Smooth muscle cell of the brain vasculature (primary cell): ENCODE data around the gene FANCI.

ENCODE experiments used
- DNase-seq: peaks from one replicate; pipeline ENCODE4 v3.0.0-alpha.2; 2012; ENCODE audit warnings: low read depth, low spot score

The FANCI gene

DNA sequence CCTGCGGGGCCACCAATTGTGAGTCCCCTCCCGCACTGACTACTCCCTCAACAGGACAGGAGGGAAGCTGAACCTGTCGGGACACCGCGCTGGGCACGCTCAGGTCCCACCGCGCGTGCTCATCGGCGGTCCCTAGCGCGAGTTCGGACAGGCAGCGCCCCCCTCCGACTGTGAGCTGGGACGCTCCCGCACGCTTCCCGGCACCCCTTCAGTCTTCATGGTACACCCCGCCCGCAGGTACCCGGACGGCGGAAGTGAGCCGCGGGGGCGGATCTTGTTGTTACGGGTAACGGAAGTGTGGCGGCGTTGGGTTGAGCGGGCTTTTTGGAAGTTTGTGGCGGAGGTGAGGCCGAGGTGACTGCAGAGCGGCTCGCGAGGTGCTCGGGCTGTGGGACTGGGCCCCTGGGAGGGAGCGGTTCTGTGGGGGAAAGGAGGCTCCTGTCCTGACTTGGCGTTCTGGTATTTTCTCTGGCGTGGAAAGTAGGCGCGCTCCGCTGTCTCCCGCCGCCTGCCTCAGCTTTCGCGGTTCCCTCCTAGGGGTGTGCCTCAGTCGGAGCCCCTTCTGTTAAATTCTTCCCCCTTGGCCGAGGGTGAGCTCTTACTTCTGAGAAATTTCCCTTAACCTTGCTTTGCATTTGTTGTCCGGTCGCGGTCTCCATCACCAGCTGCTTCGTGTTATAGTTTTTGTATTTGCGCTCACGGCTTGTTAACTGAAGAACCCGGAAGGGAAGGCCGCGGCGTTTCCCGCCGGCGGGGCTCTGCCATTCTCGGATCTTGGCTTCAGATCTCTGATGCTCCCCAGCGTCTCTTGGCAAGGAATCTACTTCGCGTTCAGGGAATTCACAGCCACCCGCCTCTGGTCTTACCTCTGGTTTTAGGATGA, at the start of gene FANCI:
FANCI (plus strand) TSS at position 289 of the 883 bp plus-strand sequence. CDS start 3,669 bp downstream, outside the sequence.
- peak; percentile 72 for DNase-seq

DNA sequence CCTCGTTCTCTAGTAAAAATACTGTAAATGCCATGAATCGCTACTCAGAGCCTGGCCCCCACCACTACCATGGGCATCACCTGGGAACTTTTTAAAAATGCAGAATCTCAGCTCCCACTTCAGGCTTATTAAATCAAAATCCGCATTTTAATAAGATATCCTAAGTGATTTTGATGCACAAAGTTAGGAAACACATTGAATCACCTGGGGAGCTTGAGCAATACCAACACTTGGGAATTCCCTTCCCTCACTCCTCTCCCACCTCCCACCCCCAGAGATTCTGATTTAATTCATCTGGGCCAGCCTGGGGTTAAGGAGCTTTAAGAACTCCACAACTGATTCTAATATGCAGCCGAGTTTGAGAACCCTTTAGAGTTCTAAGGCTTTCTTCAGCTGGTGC, 49.2 kb upstream of the FANCI start:
- DNase-seq: no peak

DNA sequence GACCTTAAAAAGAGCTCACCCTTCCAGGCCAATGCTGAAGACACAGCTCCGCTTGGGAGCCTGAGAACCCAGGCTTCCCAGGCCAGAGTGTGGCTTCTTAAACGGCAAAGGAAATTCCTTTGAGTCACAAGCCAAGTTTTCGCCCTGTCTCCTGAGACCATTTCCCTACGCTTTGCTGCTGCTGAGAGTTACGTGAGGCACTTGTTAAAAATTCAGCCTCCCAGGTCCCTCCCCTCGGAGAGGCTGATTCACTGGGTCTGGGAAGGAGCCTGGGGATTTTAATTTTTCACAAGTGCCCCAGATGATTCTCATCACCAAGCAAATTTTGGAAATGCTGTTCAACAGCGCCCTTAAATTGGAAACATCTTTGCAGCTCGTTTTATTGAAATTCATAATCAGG, 47.9 kb upstream of the FANCI start:
- no peak for DNase-seq

DNA sequence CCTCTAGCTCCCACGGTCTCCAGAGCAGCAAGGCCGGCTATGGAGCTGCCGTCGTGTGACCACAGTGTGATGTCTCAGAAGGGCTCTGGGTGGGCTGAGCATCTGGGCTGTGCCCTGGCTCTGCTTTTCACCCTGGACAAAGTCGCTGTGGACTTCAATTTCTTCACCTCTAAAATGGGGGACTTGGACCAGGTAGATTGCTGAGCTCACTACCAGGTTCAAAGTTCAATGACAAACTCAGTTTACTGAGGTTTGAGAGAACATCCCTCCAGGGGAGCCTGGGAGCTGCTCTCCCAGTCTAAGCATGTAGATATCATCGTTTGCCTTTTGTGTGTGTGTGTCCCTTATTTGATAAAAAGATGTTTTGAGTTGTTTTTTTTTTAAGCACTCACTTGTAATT, 47.5 kb upstream of the FANCI start:
- no peak for DNase-seq

DNA sequence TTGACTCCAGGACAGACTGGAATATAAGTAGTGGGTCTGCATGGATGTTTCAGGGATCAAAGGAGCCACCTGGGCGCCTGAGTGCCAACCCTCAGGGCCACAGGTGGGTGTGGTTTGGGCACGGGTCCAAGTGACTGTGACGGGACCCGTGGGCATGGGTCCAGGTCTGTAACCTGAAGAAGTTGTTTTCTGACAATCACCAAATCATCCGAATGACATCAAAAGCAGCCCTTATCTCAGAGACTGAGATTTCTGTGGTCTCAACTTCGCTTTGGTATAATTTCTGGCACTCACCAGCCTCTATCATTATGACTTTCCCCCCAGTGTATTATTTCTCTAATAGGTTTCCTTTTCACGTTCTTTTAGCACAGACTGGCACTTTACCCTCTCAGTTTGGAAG, 46.8 kb upstream of the FANCI start:
- no peak for DNase-seq

DNA sequence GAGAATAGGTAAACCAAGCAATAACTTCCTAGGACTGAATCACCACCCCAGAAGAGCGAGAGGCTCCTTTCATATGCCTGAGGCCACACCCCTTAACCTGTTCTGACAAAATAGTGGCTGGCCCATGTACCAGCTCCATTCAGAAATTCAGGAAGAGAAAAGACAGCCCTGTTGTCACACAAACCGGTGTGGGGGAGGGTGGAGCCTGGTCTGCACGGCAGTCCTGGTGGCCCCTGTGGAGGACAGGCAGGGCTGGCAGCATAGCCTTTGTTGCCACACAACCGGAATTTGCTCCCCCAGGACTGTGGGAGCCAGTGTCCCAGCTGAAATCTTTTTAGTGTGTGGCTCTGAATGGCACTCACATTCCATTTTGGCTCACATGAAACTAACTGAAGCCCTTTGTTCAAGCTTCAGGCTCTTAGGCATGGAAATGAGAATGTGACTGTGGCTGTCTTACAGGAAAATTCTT, 46.2 kb upstream of the FANCI start:
- DNase-seq: no peak

DNA sequence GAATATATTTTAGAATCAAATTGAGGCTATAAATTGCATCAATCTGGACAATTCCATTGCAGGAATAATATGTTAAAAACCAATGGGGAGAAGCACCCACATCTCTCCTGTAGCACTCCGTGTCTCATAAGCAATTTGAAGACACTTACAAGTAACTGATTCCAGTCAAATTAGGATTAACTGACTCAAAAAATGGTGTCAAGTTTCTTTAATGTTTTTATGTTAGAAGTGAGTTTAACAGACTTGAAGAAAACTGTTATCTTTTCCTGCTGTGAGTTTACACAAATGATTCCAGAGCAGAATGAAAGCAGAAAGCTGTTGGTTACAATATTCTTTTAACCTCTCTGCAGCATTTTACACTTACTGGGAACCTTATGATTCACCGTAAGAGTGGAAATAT, 45.6 kb upstream of the FANCI start:
- DNase-seq: no peak

DNA sequence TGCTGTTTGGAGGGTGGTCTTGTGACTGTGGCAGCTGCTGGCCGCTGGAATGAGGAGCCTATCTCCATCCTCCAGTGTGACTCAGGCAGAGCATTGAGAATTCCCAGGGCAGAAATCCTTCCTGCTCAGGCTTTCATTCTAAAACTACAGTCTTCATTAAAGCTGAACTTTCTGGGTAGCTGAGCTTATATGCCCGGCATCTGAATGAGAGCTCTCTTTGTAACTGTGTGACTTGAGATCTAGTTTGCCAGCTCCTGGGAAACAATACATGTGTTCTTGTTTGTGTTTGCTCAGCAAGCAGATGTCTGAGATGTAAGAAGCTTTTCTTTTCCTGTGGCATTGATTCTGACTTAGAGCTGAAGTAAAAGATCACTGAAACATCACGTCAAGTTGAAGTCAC, 44.8 kb upstream of the FANCI start:
- no peak for DNase-seq

DNA sequence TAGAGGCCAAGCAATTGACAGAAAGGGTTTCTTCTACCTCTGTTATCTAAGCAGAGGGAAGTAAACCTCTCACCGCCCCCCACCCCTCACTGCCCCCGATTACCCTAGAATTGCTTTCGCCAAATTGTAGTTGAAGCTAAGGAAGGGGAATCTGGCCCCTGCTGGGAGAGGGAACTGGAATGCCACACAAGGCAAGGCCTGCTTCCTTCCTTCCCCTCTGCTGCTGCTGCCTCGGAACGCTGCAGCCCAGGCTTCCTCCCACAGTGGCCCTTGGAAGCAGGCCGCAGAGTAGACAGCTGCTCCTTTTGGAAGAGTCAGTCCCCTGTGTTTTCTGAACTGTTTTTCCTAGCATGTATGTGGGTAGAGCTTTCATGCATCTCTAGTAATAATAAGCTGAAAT, 44.0 kb upstream of the FANCI start:
- no peak for DNase-seq

DNA sequence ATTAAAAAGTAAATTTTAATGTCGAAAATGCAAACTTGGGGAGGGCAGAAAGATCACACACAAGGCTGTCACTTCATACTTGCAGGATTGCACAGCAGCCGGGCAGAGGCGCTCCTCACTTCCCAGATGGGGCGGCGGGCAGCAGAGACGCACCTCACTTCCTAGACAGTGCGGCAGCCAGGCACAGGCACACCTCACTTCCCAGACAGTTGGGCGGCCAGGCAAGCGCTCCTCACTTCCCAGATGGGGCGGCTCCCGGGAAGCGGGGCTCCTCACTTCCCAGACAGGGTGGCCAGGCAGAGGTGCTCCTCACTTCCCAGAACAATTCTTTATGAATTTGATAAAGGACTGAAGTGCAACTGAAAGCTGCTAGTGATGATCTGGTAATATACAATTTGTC, 43.6 kb upstream of the FANCI start:
- no peak for DNase-seq

DNA sequence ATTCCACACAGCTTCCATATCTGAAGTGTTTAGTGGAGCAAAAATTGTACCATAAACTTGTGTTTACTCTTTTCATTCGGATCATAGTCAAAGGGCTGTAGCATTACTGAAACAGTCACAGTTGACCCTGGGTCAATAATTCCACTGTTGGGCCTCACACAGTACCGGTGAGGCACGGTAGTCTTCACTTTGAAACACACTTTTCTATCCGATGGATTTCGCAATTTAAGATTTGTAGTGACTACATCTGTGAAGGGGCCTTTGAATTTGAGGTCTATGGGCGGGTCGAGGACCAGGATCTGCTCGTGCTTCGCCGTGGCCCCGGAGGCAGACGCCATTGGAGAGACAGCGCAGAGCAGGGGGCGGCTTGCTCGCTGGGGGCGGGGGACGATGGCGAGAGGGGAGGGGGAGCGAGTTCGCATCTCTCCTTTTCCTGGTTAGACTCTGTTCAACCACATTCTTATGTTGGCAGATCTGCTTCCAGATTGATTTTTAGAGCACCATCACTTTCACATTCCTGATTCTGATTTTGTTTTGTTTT, 42.2 kb upstream of the FANCI start:
- no peak for DNase-seq

DNA sequence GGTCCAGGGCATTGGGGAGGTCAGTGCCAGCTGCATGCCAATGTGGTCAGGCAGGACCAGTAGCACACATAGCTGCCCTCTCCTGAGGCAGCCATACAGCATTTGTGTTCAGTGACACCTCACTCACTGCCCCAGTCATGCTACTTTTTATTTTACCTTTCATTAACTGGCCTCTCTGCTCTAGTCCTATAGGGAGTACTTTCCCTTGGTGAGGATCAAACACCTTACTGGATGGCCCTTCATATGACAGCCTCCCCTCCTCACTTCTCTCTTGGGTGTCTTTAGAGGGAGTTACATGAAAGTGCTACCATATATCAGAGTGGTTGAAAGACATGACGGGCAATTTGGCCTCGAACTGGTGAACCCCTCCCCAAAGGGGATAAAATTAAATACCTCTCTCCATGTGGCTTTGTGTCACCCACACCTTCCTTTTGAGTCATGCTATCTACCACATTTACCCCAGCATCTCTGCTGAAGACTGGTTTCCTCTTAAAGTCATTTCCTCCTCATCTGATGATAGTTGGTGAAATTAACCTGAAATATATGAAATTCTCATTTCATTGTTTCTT, 40.0 kb upstream of the FANCI start:
- DNase-seq: no peak

DNA sequence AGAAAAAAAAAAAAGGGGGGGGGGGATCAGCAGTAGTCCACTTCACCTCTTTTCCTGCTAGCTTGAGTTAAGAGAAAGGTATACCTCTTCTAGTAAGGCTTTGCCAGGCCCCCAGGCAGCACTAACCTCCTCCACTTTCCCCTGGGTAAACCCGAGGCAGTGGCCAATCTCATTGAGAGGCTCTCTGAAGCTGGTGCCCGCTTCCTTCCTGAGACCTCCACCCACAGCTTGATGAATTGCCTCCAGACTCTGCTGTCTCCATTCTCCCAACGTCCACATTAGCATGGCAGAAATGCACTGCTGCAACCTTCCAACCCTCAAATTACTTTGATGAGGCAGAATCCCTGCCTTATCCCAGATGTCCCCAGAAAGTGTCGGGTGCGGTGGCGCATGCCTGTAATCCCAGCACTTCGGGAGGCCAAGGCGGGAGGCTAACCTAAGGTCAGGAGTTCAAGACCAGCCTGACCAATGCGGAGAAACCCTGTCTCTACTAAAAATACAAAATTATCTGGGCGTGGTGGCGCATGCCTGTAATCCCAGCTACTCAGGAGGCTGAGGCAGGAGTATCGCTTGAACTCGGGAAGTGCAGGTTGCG, 37.7 kb upstream of the FANCI start:
- DNase-seq: no peak

DNA sequence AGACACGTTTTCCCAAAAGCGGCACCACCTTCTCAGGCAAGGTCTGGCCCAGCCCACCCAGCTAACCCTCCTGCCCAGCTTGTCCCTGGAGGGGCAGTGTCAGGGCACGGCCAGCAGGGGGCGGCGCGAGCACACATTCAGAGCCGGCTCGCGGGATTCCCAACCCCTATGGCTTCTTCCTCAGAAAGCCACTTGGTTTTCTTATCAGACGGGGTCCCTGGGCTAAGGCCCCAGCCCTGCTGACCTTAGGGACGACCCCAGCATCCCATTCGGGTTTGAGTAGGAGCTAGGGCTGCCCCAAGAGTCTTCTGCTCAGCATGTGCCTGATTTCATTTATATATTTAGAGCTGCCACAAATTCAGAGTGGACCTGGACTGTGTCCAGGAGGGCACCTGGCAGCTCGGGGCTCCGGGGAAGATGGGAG, 36.9 kb upstream of the FANCI start:
- DNase-seq: no peak

DNA sequence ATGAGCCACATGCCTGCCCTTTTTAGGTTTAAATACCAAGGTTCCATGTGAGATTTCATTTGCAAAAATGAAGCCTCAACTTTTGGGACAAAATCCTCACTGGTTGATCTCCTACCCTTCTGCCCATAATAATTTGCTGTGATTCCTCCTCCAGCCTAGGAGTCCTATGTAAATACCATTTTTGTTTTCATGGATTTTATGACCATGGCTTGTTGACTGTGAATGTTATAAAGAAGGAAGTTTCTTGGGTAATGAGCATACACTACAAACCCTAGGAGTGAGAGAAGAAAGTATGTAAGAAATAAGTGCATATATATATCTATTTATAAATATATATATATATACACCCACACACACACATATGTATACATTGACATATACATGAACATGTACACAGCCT, 35.5 kb upstream of the FANCI start:
- no peak for DNase-seq

DNA sequence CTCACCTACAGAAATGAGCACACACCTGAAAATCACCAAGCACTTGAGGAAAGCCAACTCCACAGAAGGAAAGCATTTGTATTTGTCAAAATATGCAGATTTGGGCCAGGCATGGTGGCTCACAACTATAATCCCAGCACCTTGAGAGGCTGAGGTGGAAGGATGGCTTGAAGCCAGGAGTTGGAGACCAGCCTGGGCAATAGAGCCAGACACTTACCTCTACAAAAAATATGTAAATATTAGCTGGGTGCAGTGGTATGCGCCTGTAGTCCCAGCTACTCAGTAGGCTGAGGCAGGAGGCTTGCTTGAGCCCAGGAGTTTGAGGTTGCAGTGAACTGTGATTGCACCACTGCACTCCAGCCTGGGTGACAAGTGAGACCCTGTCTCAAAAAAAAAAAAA, 34.7 kb upstream of the FANCI start:
- DNase-seq: no peak

DNA sequence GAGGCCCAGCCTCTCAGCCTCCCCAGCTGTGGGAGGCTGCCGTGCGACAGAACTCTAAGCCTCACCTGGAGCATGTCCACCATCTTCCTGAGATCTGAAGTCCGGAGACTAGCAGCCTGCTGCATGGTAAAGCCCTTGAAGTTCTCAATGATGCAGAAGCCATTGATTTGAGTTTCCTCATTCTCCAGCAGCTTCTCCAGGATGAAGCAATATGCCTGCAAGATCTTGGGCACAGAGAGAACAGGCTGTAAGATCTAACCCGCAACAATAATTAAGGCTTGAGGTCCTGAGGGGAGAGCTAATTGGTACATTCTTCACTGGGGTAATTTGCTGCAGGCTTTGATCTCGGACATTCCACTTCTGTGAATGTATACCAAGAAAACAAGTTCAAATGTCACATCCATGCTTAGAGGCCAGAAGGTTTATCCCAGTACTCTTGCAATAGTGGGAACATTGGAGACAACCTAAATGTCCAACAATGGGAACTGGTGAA, 32.1 kb upstream of the FANCI start:
- DNase-seq: no peak

DNA sequence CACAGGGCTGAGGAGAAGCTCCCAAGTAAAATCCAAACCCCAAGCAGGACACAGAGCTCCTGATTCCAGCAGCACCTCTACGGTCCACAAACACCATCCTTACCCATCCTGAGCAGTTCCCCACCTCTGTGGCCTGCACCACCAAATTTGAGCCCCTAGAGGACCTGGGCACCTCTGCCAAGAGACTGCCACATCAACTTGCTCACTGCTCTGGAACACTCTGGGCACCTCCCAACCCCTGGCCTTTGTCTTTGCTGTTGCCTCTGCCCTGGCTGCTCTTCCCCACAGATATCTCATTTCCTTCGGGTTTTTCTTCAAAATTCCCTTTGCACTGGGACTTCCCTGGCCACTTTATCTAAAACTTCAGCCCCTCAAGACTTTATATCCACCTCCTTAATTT, 28.2 kb upstream of the FANCI start:
- no peak for DNase-seq

DNA sequence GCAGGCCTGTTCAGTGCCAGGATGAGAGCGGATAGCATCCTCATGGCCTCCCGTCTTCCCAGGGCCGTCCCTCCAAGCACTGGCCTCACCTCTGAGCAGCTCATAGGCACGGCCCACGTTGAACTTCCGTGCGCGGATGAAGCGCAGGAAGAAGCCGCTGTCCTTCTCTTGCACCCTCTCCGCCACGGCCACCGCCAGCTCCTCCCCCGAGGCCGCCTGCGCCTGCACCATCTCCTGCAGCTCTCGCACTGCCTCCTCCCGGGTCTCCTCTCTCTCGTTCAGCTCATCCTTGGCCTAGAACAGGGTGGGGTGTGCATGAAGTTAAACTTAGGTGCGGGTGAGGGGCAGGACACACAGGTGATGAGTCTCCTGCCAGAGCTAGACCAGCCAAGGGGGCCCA, 26.7 kb upstream of the FANCI start:
- DNase-seq: no peak

DNA sequence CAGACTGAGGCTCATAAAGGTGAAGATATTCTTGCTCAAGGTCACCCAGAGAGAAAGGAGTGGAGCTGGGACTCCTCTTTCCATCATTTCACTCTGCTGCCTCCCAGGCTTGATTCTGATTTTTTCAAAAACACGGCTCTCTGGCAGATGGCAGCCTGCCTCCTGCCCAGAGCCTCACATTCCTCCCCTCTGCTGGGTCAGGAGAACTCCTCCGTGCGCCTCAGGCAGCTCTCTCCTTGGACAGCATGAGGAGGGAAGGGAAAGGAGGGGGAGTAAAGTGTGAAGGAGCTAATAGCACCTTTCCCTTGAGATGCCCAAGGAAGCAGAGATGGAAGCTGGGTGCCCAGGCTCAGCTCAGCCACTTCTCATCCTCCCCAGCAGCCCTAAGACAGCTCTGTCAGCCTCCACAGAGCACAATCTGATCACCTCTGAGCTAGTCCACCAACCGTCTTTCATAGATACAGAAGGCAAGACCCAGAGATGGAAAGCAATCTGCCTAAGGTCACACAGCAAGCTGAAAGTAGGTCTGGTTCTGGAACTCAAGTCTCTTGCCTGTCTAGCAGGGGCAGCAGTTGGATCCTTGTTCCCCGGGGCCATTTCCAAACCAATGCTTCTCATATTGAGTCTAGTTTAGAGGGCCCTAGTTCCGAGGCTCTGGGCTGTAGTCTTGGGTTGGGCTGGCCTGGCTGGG, 25.9 kb upstream of the FANCI start:
- DNase-seq: no peak

DNA sequence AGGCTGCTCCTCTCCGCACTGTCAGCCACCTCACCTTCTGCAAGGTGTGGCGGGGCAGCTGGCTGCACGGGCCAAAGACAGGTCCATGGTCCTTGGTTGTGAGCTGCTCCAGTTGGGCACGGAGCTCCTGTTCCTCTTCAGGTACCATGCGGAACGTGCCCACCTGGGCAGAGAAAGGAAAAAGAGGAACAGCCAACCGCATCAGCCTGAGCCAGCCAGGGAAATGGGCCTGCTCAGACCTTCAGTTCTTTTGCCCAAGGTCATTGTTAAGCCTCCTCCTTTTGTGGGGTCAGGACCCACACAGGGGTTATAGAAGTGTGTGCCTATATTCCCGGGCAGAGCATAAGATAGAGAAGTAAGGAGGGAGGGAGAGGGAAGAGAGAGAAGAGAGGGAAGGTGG, 25.2 kb upstream of the FANCI start:
- no peak for DNase-seq

DNA sequence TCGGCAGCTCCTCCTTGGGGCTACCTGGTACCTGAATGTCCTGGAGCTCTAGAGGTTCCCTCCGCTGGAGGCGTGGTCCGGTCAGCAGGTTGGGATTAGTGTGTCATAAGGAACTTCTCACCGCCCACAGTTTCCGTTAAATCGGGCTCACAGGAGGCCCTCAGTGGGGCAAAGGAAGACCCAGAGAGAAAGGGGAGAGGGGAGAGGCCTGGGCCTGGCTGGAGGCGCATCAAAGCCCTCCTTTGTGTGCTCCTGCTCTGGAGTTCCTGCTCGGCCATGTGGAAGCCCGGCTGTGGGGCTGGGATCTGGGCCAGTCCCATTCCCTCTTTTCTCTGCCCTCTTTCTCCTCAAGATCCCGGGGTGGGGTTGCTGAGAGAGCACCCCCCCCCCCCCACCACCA, 22.2 kb upstream of the FANCI start, which contains the start of gene RLBP1:
RLBP1 (minus strand) TSS at position 37 of the 400 bp plus-strand sequence. CDS start 2,604 bp downstream, outside the sequence.
- no peak for DNase-seq
